Peyer's patch (tissue), 4 donors: ENCODE measurements around the gene XPC.

Source experiments
- CTCF ChIP-seq, 6 experiments: fragments of 450-650 bp in 4 of 6; fragments of 200-600 bp in 2 of 6; sonication (generic) in 1 of 6; IDR thresholded peaks; one replicate each; pipeline ENCODE4 v1.5.1; 2017 to 2019; ENCODE audit warnings: antibody characterized with exemption in 6 of 6, mild to moderate bottlenecking in 3 of 6, moderate library complexity in 1 of 6
- POLR2A ChIP-seq, 2 donors: fragments of 450-650 bp; IDR thresholded peaks; one replicate each; pipeline ENCODE4 v1.5.1; 2017; ENCODE audit warnings: antibody characterized with exemption in 2 of 2, mild to moderate bottlenecking in 2 of 2, moderate library complexity in 2 of 2

GRCh38 chr3:14131134-14131533, 47.3 kb downstream of the XPC start:
- TF ChIP-seq CTCF (IDR thresholded peaks at IDR 0.05), result no peak
- no peak for TF ChIP-seq POLR2A (IDR thresholded peaks at IDR 0.05)
